Testis (tissue), 5 donors: ENCODE results near the gene CFHR1. TPM values are rescaled to one million over a fixed set of nuclear protein-coding genes. Genes with fewer than 3 reads are reported as not detected.
"Not testable (repeated sequence)": the region's sequence is repeated elsewhere in the genome, so short reads cannot be mapped to it uniquely, and the experiment has no call there.

Source experiments
- DNase-seq: peaks from one replicate; pipeline ENCODE4 v3.0.0-alpha.2; 2019
- H3K27ac ChIP-seq, 2 donors: fragments of 200-600 bp; sonication (generic); one replicate each; pipeline ENCODE4 v1.5.1; 2019
- H3K27me3 ChIP-seq: fragments of 200-600 bp; sonication (generic); one replicate; pipeline ENCODE4 v1.5.1; 2019
- H3K36me3 ChIP-seq: fragments of 200-600 bp; sonication (generic); one replicate; pipeline ENCODE4 v1.5.1; 2017; ENCODE audit warnings: low read depth; ENCODE audit errors: missing control alignments
- H3K4me1 ChIP-seq: fragments of 200-600 bp; sonication (generic); one replicate; pipeline ENCODE4 v1.5.1; 2019
- H3K4me3 ChIP-seq, 2 donors: fragments of 200-600 bp; sonication (generic); one replicate each; pipeline ENCODE4 v1.5.1; 2017 to 2019
- H3K9me3 ChIP-seq: fragments of 200-600 bp; sonication (generic); one replicate; pipeline ENCODE4 v1.5.1; 2017
- POLR2A ChIP-seq: fragments of 450-650 bp; IDR thresholded peaks from one replicate; pipeline ENCODE4 v1.6.1; 2017; ENCODE audit warnings: antibody characterized with exemption, mild to moderate bottlenecking, moderate library complexity
- WGBS, 2 donors: methylation state at CpG; one replicate each; pipeline ENCODE4 v1.1.5; 2018; 5-methylcytosine and 5-hydroxymethylcytosine counted together
- intact Hi-C: fragments of 100-400 bp; cut with DNase I; formaldehyde crosslinking; loops from one replicate; pipeline ENCODE4 v1.15.1; 2023; ENCODE audit warnings: low total_unique reads
- long read RNA-seq, 2 donors: transcript quantifications; one replicate each; lab custom pipeline, GENCODE V29; 2026
- polyA plus RNA-seq: library from polyadenylated mRNA; stranded (reverse); fragments of 350-450 nt; fragmentation: Illumina TruSeq; extraction: RNeasy Lipid Tissue Mini Kit (QIAGEN cat#74804); gene quantifications from one replicate; pipeline ENCODE4 v1.2.3, GENCODE V29; 2014; ENCODE audit warnings: low read depth, low replicate concordance; ENCODE audit not compliant: insufficient read depth
- total RNA-seq, 2 donors: library from RNA; depleted of rRNA; stranded (reverse); fragments of >200 nt; gene quantifications; one replicate each; pipeline ENCODE4 v1.2.3, GENCODE V29; 2016
- TF ChIP-seq, protein P1 (sequence below), 3 experiments: fragments of 450-650 bp in 2 of 3; fragments of 200-600 bp in 1 of 3; sonication (generic) in 1 of 3; IDR thresholded peaks; one replicate each; pipeline ENCODE4 v1.5.1; 2016 to 2019; ENCODE audit warnings: antibody characterized with exemption in 3 of 3, mild to moderate bottlenecking in 2 of 3, moderate library complexity in 1 of 3

CFHR1 gene
- total RNA-seq = not detected
- 0.57 TPM for polyA plus RNA-seq
- long read RNA-seq, donor 1 = 0 reads
- long read RNA-seq, donor 2 = 0 reads

GRCh38 chr1:196819531-196819930 is at the start of gene CFHR1:
Gene CFHR1 (plus strand): TSS chr1:196819731. CDS start chr1:196819845, 114 bp downstream.
- DNase-seq, H3K27ac ChIP-seq, H3K9me3 ChIP-seq, H3K36me3 ChIP-seq, intact Hi-C loops, H3K4me1 ChIP-seq, H3K4me3 ChIP-seq, H3K27me3 ChIP-seq: not testable (repeated sequence)
- WGBS, 2 donors = no CpG with 5 or more reads among the region's 1 CpG

- H3K27ac ChIP-seq, H3K36me3 ChIP-seq, H3K9me3 ChIP-seq, intact Hi-C loops, DNase-seq, H3K4me1 ChIP-seq, H3K27me3 ChIP-seq, H3K4me3 ChIP-seq: not testable (repeated sequence)
- WGBS, 2 donors = 68 to 76% methylated on average over 4 of the region's 4 CpGs
These were observed 49.7 kb upstream of the CFHR1 start for GRCh38 chr1:196769823-196770222.

DNA sequence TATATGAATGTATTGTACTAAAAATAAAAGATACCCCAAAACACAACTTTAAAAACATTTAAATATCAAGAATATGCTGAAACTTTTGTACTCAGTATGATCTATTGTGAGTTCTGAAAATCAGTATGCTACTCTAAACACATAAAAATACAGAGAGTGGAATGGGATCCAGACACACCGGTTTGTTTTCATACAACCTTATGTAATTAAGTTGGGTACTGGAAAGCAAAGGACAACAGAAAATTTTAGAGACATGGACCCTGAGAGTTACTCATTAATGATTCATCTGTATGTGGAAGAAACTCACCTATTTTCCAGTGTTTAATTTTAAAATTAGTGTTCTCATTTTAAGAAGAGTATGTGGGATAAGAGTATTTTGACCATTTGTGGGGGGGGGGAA is 45.8 kb upstream of the CFHR1 start:
- WGBS, 2 donors = 85 to 93% methylated on average over 1 of the region's 1 CpG
- no peak for TF ChIP-seq POLR2A
- TF ChIP-seq, protein P1, sequence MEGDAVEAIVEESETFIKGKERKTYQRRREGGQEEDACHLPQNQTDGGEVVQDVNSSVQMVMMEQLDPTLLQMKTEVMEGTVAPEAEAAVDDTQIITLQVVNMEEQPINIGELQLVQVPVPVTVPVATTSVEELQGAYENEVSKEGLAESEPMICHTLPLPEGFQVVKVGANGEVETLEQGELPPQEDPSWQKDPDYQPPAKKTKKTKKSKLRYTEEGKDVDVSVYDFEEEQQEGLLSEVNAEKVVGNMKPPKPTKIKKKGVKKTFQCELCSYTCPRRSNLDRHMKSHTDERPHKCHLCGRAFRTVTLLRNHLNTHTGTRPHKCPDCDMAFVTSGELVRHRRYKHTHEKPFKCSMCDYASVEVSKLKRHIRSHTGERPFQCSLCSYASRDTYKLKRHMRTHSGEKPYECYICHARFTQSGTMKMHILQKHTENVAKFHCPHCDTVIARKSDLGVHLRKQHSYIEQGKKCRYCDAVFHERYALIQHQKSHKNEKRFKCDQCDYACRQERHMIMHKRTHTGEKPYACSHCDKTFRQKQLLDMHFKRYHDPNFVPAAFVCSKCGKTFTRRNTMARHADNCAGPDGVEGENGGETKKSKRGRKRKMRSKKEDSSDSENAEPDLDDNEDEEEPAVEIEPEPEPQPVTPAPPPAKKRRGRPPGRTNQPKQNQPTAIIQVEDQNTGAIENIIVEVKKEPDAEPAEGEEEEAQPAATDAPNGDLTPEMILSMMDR (IDR thresholded peaks at IDR 0.05) = no peak
- Histone ChIP-seq H3K4me1 (no peaks in the 10 kb centered on the region), H3K27me3 (no peaks in the 10 kb centered on the region), H3K36me3 (no peaks in the 10 kb centered on the region), H3K4me3 (no peak overlapping the region), H3K27ac (no peak overlapping the region), H3K9me3 (no peaks in the 10 kb centered on the region)
- no peak for DNase-seq
- intact Hi-C loops = no loop called here

GRCh38 chr1:196774175-196774574 is 45.4 kb upstream of the CFHR1 start:
- no peak overlapping the region for H3K4me3 ChIP-seq
- H3K36me3 ChIP-seq = no peaks in the 10 kb centered on the region
- no peak for TF ChIP-seq POLR2A
- TF ChIP-seq, protein P1 (IDR thresholded peaks at IDR 0.05) = no peak
- WGBS, 2 donors = 51 to 53% methylated on average over 2 of the region's 2 CpGs
- no peak for DNase-seq
- intact Hi-C loops = no loop called here
- H3K27me3 ChIP-seq = no peaks in the 10 kb centered on the region
- H3K27ac ChIP-seq = no peak overlapping the region
- no peaks in the 10 kb centered on the region for H3K4me1 ChIP-seq
- H3K9me3 ChIP-seq = no peaks in the 10 kb centered on the region

DNA sequence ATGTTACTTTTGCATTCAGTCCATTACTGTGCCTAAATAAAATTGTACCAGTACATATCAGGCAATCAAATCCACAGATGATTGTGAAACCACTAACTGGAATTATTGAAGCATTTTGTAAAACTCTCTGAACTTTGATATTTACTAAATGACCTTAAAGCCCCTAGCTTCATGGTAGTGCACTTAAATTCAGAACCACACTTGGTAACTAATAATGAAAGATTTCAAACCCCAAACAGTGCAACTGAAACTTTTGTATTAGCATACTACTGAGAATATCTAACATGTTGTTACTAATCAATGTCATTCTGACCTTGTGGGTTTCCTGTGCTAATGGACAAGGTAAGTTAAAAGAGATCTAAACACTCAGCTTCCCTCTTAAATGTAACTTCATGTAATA is 44.9 kb upstream of the CFHR1 start, which contains the start of gene CFHR3:
TSS of gene CFHR3 (plus strand) at position 238 of the 400 bp plus-strand sequence. CDS start at position 285, 47 bp downstream.
- no peak for TF ChIP-seq POLR2A
- TF ChIP-seq, protein P1 (IDR thresholded peaks at IDR 0.05) = no peak
- Histone ChIP-seq H3K4me3 (no peak within 1 kb of the TSS), H3K4me1 (no peaks in the 10 kb centered on the region), H3K27me3 (no peaks in the 10 kb centered on the region), H3K27ac (no peak within 1 kb of the TSS), H3K9me3 (no peaks in the 10 kb centered on the region), H3K36me3 (no peaks in the 10 kb centered on the region)
- no peak for DNase-seq
- intact Hi-C loops = no loop called here

DNA sequence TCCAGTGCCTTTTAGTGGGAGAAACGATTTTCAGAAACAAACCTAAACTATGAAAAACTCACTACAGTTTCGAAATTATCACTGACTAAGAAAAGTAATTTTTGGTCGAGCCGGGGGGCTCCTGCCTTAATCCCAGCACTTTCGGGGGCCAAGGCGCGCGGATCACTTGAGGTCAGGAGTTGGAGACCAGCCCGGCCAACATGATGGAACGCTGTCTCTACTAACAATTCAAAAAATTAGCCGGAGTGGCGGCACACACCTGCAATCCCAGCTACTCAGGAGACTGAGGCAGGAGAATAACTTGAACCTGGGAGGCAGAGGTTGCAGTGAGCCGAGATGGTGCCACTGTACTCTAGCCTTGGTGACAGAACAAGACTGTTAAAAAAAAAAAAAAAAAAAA is 41.9 kb upstream of the CFHR1 start:
- DNase-seq = no peak
- Histone ChIP-seq H3K9me3 (no peaks in the 10 kb centered on the region), H3K4me1 (no peaks in the 10 kb centered on the region), H3K4me3 (no peak overlapping the region), H3K27me3 (no peaks in the 10 kb centered on the region), H3K36me3 (no peaks in the 10 kb centered on the region), H3K27ac (no peak overlapping the region)
- 74 to 75% methylated on average over 13 of the region's 13 CpGs for WGBS, 2 donors
- intact Hi-C loops = no loop called here
- TF ChIP-seq, protein P1 (IDR thresholded peaks at IDR 0.05) = no peak
- no peak for TF ChIP-seq POLR2A
